Ovary (tissue), 9 donors: ENCODE measurements around the gene METTL16. TPM values are rescaled to one million over a fixed set of nuclear protein-coding genes. Genes with fewer than 3 reads are reported as not detected.
"Not testable (repeated sequence)": the region's sequence is repeated elsewhere in the genome, so short reads cannot be mapped to it uniquely, and the experiment has no call there.

ENCODE experiments used
- DNase-seq, 5 donors: peaks; one replicate each; pipeline ENCODE4 v3.0.0-alpha.2; 2019 to 2020
- H3K27ac ChIP-seq, 2 donors: fragments of 200-600 bp; one replicate each; pipeline versions ENCODE4 v1.5.1 to v1.8.0; 2019 to 2022
- H3K27me3 ChIP-seq: fragments of 200-600 bp; one replicate; pipeline ENCODE4 v1.8.0; 2022
- H3K36me3 ChIP-seq: fragments of 200-600 bp; sonication (generic); one replicate; pipeline ENCODE4 v1.5.1; 2019
- H3K4me1 ChIP-seq: one replicate; pipeline ENCODE4 v1.8.1; 2013; ENCODE audit warnings: mild to moderate bottlenecking, moderate library complexity; ENCODE audit not compliant: insufficient read depth
- H3K4me3 ChIP-seq: fragments of 200-600 bp; sonication (generic); one replicate; pipeline ENCODE4 v1.5.1; 2017
- H3K9me3 ChIP-seq, 2 donors: fragments of 200-600 bp in 1 of 2; sonication (generic) in 1 of 2; one replicate each; pipeline versions ENCODE4 v1.5.1 to v1.8.1; 2013 to 2019; ENCODE audit warnings: mild to moderate bottlenecking in 1 of 2, moderate library complexity in 1 of 2
- EP300 ChIP-seq: sonication (generic); formaldehyde crosslinking; IDR thresholded peaks from one replicate; pipeline ENCODE4 v1.6.1; 2017; ENCODE audit warnings: antibody characterized with exemption
- POLR2A ChIP-seq: fragments of 450-650 bp; IDR thresholded peaks from one replicate; pipeline ENCODE4 v1.6.1; 2017; ENCODE audit warnings: antibody characterized with exemption, mild to moderate bottlenecking, moderate library complexity
- WGBS, 3 donors: extraction: QIAGEN DNeasy Blood & Tissue Kit in 1 of 3; methylation state at CpG; one replicate each; pipeline versions ENCODE4 v1.1.5 to v1.1.7; 2013 to 2017; 5-methylcytosine and 5-hydroxymethylcytosine counted together
- intact Hi-C, 4 donors: fragments of 100-400 bp; cut with DNase I; formaldehyde crosslinking; loops; one replicate each; pipeline versions ENCODE4 v1.11.0 to v1.15.1; 2022 to 2023
- polyA plus RNA-seq, 2 donors: library from polyadenylated mRNA; stranded (reverse); fragments of 200-250 nt in 1 of 2; fragments of 350-450 nt in 1 of 2; fragmentation: Illumina TruSeq in 1 of 2; extraction: RNeasy Lipid Tissue Mini Kit (QIAGEN cat#74804) in 1 of 2; gene quantifications; one replicate each; pipeline ENCODE4 v1.2.3, GENCODE V29; 2013 to 2014
- total RNA-seq, 7 donors: library from RNA; depleted of rRNA in 2 of 7; stranded (reverse); fragments of >200 nt in 2 of 7; fragmentation: NEBNext Ultra II Directional in 3 of 7; extraction: Animal tissue kit (Norgen Biotek cat#: 25700) in 3 of 7; gene quantifications; one replicate each; pipeline versions ENCODE4 v1.1.0 to v1.2.4, GENCODE V29; 2016 to 2023
- TF ChIP-seq, protein P1 (sequence below), 3 donors: fragments of 450-650 bp in 2 of 3; fragments of 200-600 bp in 1 of 3; IDR thresholded peaks; one replicate each; pipeline versions ENCODE4 v1.5.1 to v1.8.0; 2016 to 2022; ENCODE audit warnings: antibody characterized with exemption in 3 of 3, mild to moderate bottlenecking in 1 of 3
- donor health status: DM: no; HTN: no; CAD: no; lungs with moderate emphysema.
- donor health status: DM: no; HTN: no; CAD: no.
- donor health status: Bipolar disorder and iron deficiency.
- donor health status: DM: yes; HTN: yes; CAD: no.
- donor health status: DM: no; HTN: no; CAD: no.
- donor health status: DM: yes; HTN: yes; CAD: no.

METTL16 gene
- total and polyA plus RNA-seq, 9 donors: 18.4 to 69.1 (median 38.8) TPM

DNA sequence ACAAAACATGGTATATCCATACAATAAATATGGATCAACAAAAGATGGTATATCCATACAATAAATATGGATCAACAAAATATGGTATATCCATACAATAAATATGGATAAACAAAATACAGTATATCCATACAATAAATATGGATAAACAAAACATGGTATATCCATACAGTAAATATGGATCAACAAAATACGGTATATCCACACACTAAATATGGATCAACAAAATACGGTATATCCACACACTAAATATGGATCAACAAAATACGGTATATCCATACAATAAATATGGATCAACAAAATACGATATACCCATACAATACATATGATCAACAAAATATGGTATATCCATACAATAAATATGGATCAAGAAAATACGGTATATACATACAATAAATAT lies 8.1 kb downstream of the METTL16 start:
- no peaks in the 10 kb centered on the region for H3K27me3 ChIP-seq
- no peak overlapping the region for H3K4me3 ChIP-seq
- no peak for DNase-seq
- no peaks in the 10 kb centered on the region for H3K36me3 ChIP-seq
- WGBS, 3 donors: 76 to 87% (median 80%) methylated on average over 5 of the region's 5 CpGs
- TF ChIP-seq EP300: no peak
- TF ChIP-seq POLR2A: no peak
- TF ChIP-seq, protein P1, sequence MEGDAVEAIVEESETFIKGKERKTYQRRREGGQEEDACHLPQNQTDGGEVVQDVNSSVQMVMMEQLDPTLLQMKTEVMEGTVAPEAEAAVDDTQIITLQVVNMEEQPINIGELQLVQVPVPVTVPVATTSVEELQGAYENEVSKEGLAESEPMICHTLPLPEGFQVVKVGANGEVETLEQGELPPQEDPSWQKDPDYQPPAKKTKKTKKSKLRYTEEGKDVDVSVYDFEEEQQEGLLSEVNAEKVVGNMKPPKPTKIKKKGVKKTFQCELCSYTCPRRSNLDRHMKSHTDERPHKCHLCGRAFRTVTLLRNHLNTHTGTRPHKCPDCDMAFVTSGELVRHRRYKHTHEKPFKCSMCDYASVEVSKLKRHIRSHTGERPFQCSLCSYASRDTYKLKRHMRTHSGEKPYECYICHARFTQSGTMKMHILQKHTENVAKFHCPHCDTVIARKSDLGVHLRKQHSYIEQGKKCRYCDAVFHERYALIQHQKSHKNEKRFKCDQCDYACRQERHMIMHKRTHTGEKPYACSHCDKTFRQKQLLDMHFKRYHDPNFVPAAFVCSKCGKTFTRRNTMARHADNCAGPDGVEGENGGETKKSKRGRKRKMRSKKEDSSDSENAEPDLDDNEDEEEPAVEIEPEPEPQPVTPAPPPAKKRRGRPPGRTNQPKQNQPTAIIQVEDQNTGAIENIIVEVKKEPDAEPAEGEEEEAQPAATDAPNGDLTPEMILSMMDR (IDR thresholded peaks at IDR 0.05): no peak
- H3K9me3 ChIP-seq: no peaks in the 10 kb centered on the region
- H3K27ac ChIP-seq: no peak overlapping the region
- peaks cover 4% of the 10 kb centered on the region for H3K4me1 ChIP-seq
- intact Hi-C loops: no loop called here

DNA sequence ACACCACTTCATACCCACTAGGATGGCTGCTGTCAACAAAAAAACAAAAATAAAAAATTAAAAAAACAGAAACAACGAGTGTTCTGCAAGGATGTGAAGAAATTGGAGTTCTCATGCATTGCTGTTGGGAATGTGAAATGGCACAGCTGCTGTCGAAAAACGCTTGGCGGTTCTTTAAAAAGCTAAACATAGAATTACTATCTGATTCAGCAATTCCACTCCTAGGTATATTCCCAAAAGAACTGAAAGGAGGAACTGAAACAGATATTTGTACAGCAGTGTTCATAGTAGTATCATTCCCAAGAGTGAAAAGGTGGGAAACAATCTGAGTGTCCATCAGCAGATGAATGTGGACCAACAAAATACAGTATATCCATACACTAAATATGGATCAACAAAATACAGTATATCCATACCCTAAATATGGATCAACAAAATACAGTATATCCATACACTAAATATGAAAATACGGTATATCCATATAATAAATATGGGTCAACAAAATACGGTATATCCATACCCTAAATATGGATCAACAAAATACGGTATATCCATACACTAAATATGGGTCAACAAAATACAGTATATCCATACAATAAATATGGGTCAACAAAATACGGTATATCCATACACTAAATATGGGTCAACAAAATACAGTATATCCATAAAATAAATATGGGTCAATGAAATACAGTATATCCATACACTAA lies 8.7 kb downstream of the METTL16 start:
- no peak overlapping the region for H3K27ac ChIP-seq
- 80 to 88% (median 86%) methylated on average over 8 of the region's 8 CpGs for WGBS, 3 donors

DNA sequence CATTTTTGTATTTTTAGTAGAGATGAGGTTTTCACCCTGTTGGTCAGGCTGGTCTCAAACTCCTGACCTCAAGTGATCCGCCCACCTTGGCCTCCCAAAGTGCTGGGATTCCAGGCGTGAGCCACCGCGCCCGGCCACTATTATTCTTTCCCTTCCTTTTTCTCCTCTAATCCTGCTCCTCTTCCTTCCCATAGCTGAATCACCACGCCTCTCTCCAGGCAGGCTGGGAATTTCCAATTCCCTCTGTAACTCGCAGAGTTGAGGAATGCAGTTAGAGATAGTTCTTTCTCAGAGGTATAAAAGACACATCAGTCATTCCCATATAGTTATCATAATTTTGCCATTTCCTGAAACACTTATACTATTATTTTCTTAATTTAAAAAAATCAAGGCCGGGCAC lies 11.2 kb downstream of the METTL16 start:
- intact Hi-C loops: no loop called here
- WGBS, 3 donors: 79 to 85% (median 82%) methylated on average over 8 of the region's 8 CpGs
- Histone ChIP-seq H3K36me3 (no peaks in the 10 kb centered on the region), H3K27me3 (no peaks in the 10 kb centered on the region), H3K9me3 (no peaks in the 10 kb centered on the region), H3K27ac (no peak overlapping the region), H3K4me3 (no peak overlapping the region), H3K4me1 (no peaks in the 10 kb centered on the region)
- TF ChIP-seq, protein P1 (IDR thresholded peaks at IDR 0.05): no peak
- TF ChIP-seq EP300: no peak
- TF ChIP-seq POLR2A: no peak
- no peak for DNase-seq

More for the DNA sequence above, 8.7 kb downstream of the METTL16 start:
- TF ChIP-seq POLR2A (no peak), EP300 (no peak)
- TF ChIP-seq, protein P1 (IDR thresholded peaks at IDR 0.05): no peak
- DNase-seq: no peak
- intact Hi-C loops: no loop called here
- H3K9me3 ChIP-seq: no peaks in the 10 kb centered on the region
- H3K4me3 ChIP-seq: no peak overlapping the region
- H3K27me3 ChIP-seq: no peaks in the 10 kb centered on the region
- H3K4me1 ChIP-seq: no peaks in the 10 kb centered on the region
- H3K36me3 ChIP-seq: no peaks in the 10 kb centered on the region

DNA sequence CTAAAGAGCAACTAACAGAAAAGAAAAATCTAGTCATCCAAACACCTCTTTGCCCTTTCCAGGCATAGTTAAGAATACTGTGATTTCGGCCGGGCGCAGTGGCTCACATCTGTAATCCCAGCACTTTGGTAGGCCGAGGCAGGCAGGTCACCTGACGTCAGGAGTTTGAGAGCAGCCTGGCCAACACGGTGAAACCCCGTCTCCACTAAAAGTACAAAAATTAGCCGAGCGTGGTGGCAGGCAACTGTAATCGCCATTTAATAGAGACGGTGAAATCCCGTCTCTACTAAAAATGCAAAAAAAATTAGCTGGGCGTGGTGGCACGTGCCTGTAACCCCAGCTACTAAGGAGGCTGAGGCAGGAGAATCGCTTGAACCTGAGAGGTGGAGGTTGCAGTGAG lies 22.4 kb downstream of the METTL16 start:
- H3K27ac ChIP-seq, H3K36me3 ChIP-seq, H3K9me3 ChIP-seq, intact Hi-C loops, DNase-seq, H3K27me3 ChIP-seq, H3K4me3 ChIP-seq: not testable (repeated sequence)
- peaks cover 18% of the 10 kb centered on the region for H3K4me1 ChIP-seq
- 95 to 96% (median 95%) methylated on average over 15 of the region's 15 CpGs for WGBS, 3 donors

DNA sequence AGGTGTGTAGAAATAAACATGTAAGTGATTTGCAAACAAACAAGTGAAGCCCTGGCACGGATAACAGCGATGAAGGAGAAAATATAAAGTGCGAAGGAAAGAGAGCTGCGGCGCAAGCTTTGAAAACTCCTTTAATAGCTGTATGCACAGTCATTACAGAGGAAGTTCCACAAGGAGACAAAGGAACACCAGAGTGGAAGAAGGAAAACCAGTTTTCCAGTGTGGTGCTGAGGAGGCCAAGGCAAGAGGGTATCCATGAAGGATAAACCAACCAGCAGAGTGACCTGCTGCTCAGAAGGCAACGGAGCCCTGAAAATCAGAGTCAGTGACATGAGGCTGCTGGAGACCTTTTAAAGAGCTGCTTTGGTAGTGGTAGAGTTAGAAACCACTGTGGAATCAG lies 24.4 kb downstream of the METTL16 start:
- Histone ChIP-seq H3K27ac (no peak overlapping the region), H3K27me3 (no peaks in the 10 kb centered on the region), H3K4me3 (no peak overlapping the region), H3K9me3 (no peaks in the 10 kb centered on the region), H3K4me1 (peaks cover 18% of the 10 kb centered on the region), H3K36me3 (no peaks in the 10 kb centered on the region)
- DNase-seq: no peak
- TF ChIP-seq, protein P1 (IDR thresholded peaks at IDR 0.05): no peak
- TF ChIP-seq EP300: no peak
- TF ChIP-seq POLR2A: no peak
- intact Hi-C loops: no loop called here
- 80 to 97% (median 94%) methylated on average over 5 to 6 of the region's 6 CpGs for WGBS, 3 donors

DNA sequence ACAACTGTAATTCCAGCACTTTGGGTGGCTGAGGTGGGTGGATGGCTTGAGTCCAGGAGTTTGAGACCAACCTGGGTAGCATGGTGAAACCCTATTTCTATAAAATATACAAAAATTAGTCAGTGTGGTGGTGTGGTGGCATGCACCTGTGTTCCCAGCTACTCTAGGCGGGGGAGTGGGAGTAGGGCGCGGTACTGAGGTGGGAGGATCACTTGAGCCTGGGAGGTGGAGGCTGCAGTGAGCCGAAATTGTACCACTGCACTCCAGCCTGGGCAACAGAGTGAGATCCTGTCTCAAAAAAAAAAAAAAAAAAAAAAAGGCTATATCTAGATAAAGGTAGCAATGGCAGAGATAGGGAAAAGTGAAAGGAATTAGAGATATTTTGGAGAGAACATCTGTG lies 25.0 kb downstream of the METTL16 start:
- H3K9me3 ChIP-seq, intact Hi-C loops, H3K27ac ChIP-seq, DNase-seq, H3K36me3 ChIP-seq, H3K27me3 ChIP-seq, H3K4me3 ChIP-seq: not testable (repeated sequence)
- 93 to 96% (median 93%) methylated on average over 4 of the region's 4 CpGs for WGBS, 3 donors
- H3K4me1 ChIP-seq: peaks cover 18% of the 10 kb centered on the region
